ENCODE data around the gene ARHGAP12.

Gene ARHGAP12

DNA sequence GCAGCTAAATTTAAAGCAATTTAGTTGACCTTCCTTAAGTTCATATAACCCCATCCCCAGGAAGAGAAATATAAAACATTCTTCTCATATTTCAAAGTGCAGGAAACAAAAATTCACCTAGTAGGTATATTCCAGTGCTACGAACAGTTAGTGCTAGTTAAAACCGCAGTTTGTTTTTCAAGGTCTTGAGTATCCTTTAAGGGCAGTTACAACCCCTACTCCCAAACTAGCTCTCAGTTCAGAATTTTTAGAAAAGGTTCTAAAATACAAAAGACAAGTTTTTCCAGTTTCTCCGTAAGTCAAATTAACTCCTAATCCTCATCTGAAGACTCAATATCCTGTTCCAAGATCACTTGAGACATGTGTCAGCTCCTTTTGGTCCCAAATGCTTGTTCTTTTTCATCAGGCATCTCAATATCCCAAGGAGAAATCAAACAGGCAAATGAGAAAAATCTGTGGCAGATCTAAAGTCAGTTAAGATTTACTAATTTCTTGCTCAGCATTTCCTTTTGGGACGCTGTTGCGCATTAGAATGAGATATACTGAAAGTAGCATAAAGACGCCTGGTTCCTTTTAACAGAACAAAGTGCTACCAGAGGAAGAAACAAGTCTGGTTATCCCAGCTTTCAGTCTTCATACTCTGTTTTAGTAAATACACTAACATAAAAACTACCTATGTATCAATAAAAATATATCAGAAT, 51.8 kb downstream of the ARHGAP12 start:
- DNase-seq = peak in 1 of 2 donors; percentile 33

DNA sequence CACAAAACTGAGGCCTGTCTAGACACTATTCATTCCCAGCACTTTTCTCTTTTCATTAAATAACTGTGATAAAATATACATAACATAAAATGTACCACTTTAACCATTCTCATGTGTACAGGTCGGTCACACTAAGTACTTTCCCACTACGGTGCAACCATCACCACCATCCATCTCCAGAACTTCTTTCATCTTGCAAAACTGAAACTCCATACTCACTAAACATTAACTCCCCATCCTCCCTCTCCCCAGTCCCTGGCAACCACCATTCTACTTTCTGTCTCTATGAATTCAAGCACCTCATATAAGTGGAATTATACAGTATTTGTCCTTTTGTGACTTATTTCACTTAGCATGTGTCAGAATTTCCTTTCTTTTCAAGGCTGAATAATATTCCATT, 53.0 kb downstream of the ARHGAP12 start:
- no peak for DNase-seq

DNA sequence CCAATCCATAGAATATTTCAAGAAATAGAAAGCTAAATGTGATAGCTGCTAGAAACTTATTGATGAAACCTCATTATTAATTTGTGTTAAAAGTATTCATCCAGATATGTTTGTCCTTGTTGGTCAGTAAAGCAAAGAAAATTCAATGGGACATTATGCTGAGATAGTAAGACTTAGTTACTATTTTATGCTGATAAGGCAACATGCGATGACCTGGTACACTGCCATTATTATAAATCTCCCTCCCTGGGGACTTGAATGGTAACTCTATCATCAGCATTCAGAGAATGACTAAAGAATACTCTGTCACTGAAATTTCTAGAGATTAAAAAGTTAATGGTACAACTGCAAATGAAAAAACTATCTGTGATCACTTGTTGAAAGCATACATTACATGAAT, 54.9 kb downstream of the ARHGAP12 start:
- no peak for DNase-seq

DNA sequence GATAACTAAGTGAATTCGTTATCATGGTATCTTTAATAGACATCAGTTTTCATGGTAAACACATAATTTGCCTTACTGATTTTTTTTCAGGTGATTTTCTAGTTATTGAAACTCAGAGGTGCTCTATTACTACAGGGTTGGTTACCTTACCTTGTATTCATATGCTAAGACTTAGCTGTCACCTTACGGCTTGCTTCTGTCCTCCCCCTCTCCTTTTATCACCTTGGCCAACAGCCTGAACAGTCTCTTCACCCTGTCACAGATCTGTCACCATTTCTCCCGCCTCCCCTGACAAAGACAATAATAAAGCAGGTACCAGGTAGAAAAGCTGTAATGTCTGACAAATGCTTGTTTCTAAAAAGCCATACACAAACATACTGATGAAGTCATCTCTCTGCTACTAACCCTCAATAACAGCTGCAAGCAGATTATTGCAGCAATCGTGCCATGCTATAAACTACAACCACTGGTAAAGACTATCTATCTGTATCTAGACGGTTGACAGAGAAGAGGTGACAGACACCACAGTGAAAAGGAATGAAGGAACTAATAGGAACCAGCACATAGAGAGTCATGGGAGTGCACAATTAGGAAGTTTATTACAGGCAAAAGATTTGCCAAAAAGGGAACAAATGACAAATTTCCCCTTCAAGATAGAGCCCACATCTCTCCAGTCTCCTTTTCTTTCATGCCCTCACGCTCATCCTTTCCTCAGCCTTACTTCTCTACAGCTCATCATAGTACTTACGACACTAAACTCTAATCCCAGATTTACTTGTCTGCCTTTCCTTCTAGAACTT, 57.2 kb downstream of the ARHGAP12 start:
- DNase-seq = no peak

DNA sequence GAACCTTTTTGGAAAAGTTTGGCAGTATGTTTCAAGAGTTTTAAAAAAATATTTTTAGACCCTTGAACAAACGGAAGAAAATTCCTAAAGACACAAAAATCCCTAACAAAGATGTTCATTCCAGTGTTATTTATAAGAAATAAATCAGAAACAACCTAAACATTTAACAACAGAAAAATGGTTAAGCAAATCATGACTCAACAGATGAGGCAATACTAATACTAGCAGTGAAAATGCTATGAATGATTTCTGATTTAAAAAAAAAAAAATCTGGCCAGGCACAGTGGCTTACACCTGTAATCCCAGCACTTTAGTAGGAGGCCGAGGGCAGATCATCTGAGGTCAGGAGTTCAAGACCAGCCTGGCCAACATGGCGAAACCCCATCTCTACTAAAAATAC, 61.0 kb downstream of the ARHGAP12 start:
- no peak for DNase-seq

DNA sequence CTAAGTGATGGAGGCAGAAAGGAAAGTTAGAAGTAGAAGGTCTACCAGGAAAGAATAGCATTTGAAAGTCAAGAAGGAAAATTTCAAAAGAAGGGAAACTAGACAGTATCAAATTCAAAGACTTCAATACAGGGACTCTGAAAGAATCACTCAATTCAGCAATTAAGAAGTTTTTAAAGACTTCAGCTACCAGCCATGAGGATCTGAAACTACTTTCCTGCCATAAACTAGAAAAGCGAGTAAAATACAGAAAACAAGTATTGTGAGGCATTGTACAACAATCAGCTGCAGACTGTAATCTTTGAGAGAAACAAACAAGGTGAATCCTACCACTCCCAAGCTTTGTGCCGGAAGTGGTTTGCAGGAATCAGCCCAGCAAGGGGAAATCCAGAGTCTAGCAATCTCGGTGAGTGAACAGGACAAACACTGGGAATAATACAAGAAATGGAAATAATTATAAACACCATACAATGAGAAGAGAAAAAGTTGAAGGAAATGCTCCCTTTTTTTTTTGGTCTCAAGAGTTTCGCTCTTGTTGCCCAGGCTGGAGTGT, 62.4 kb downstream of the ARHGAP12 start:
- DNase-seq = no peak

DNA sequence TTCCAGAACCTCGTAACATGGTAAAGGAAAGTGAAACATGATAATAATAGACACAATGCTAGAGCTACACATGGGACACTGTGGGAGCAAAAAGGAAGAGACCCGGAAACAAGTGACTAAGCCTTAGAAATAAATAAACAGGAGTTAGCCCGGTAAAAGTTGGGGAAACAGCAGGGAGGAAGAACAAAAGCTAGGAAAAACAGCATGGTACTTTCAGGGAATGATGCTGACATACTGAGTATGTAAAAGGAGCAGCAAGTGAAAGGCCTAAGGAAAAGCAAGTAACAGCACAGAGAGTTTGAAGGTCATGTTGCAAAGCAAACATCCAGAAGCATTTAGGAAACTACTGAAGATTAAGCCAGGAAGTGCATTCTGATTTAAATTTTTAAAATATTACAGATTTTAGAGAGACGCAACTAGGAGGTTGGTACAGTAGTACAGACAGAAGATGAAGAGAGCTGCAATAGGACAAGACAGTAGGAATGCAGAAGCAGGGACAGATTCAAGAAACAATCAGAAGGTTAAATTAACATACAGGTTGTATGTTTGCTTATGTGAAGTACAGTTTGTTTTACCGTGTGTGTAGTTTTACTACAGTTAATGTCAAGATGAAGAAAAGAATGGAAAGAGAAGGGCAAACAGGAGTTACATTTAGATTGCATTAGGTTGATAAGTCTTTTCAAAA, 63.7 kb downstream of the ARHGAP12 start:
- no peak for DNase-seq

DNA sequence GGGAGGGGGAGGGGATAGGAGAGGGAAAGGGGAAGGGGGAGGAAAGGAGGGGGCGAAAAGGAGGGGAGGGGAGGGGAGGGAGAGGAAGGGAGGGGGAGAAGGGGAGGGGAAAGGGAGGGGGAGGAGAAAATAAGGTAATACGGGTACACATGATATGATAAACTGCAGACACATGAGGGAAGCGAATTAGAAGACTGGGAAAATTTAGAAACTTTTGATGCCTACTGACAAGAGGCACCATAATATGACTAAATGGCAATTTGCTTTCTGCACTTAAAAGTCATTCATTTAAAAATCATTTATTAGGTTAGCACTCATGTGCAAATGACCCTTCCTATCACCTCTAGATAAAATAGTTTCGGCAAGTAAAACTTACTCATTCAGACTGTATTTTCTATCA, 73.6 kb downstream of the ARHGAP12 start:
- no peak for DNase-seq

DNA sequence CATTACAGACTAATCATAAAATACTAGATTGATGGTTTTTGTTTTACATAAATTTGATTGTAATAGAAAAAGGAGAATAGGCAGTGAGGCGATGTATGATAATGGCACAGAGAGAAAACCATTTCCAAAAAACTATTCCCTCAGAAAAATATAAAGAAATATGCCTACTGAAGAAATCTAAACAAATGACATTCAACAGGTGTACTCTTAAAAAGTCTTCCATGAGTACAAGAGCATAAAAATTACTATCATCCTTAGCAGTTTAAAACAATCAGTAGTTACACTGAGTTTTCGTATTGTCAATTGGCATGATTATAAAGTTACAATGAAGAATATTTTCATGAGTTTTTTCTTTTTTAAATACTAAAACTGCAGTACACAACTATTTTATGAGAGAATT, 75.0 kb downstream of the ARHGAP12 start:
- no peak for DNase-seq

DNA sequence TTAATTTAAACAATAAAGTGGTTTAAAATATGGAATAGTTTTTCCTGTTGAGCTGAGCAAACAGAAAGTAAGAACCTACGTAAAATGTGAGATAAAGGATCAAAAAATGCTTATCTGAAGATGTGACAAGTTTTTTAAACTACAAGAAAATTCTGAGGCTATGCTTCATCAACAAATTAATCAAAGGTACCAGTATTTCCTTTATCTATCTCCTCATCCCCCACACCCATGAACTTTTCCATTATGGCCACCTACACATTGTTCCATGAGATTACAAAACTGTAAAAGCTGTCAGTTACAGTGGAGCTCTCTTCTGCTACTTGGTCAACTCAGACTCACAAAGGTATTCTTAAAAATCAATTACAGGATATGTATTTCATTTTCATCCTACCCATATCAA, 77.4 kb downstream of the ARHGAP12 start:
- DNase-seq = no peak

DNA sequence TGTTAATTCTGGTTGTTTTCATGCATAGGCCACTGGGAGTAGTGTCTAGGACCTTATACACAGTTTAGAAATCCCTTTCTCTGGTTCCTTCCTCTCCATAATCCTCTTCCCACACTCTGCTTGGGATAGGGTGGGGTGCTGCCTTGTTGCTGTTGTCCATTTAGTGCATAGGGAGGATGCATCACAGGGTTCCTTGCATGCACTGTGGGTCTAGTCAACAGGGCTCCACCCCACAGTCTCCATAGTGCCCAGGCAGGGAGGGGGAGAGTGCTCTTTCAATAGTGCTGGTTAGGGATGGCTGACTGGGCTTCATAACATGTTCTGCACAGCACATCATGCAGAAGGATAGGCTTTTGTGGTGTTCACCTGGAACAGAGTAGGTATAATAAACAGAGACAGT, 81.1 kb downstream of the ARHGAP12 start:
- no peak for DNase-seq

DNA sequence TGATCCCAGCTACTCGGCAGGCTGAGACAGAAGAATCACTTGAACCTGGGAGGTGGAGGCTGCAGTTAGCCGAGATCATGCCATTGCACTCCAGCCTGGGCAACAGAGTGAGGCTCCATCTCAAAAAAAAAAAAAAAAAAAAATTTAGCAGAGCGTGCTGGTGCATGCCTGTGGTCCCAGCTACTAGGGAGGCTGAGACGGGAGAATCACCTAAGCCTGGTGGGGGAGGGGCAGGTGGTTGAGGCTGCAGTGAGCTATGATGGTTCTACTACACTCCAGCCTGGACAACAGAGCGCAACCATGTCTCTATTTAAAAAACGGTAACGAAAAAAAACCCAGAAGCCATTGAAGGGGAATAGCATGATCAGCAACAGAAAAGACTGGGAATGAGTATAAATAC, 89.9 kb downstream of the ARHGAP12 start:
- DNase-seq = no peak

DNA sequence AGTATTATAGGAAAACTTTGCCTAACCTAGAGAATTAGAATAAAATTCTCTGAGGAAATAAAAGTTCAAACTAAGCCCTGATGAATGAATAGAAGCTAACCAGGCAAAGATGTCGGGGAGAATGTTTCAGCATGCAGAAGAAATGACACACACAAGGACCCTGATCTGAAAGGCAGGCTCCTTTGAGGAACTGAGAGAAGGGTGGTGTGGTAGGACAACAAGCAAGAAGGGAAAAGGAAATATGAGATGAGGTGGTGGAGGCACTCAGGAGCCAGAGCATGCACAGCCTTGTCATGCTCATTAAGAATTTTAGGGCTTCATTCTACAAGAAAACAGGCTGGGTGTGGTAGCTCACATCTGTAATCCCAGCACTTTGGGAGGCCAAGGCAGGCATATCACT, 90.6 kb downstream of the ARHGAP12 start:
- DNase-seq = no peak

DNA sequence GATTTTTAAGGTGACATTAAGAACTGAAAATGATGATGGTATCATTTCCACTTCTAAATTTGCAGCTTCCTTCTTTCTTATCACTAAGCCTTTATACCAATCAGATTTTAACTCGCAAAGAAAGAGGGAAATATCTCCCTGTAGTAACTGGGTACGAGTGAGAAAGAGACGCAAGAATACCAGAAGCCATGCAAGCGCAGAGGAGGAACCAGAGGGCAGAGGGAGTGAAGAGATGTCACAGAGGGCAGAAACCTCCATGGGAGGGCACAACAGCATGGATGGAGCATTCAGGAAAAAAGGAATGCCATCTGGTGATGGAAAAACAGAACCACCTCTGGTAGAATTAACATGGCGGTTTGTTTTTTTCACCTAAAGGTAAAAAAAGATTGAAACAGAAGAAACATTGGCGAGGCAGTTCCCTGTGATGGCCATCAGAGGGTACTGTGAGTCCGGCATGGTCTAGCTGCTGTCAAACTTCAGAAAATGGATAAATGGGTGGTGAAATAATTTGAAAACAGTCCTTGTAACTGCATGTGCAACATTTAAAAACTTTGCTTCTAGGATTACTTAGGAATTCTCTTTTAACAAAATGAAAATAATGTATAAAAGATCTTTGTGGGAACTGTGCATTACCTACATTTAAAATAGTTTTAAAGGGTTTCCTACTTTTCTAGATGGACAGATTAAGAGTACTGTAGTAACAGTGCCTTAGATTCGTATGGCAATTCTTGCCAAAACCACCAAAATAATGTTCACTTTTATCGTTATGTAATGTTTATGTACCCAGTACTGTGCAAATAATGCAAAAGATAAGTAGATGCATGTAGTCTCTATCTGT, 91.8 kb downstream of the ARHGAP12 start:
- no peak for DNase-seq

DNA sequence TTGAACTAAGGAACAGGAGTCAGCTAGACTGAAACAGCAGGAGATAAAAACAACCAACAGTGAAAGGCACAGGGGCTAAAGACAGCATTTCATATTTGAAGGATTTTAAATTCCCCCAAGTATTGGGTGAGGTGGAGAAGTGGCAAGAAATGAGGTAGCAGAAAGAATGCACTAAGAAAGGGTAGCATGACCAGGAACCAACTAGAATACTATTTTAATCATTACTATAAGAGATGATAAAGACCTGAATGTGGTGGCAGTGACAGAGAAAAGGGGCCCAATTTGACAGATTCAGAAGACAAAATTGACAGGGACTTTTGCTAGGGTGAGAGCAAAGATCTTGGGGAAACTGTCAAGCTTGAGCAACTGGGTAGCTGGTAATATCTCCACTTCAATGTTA, 94.9 kb downstream of the ARHGAP12 start:
- DNase-seq = no peak

DNA sequence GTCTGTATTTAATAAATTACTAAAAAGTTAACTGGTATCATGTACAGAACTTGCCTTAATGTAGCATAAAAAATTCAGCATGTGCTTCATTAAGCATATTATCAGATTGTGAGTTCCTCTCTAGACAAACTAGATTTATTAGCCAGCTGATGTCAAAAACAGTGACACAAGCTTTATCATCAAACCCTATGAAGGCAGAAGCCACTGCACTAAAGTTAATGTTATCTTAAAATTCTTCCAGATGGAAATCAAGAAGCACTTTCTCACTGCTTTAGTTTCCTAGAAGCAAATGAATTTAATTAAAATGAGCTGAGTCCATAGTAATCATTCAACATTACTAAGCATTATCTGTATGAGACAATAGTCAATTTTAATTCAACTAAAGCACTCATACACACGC, 96.4 kb downstream of the ARHGAP12 start:
- DNase-seq = no peak

DNA sequence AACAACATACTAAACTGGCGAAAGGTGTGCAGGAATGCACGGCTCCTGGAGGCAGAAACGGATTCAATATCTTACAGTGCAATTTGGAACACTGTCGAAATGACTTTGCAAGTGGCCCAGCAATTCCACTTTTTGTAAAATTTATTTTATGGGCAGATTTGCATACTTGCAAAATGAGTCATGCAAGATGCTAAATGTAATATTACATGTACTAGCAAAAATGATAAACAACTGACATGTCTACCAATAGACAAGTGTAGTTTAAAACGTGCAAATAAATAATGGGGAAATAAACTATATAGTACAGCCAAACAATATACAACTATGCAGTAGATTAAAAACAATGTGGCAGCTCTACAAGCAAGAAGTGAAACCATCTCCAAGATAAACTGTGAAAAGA, 97.7 kb downstream of the ARHGAP12 start:
- no peak for DNase-seq

DNA sequence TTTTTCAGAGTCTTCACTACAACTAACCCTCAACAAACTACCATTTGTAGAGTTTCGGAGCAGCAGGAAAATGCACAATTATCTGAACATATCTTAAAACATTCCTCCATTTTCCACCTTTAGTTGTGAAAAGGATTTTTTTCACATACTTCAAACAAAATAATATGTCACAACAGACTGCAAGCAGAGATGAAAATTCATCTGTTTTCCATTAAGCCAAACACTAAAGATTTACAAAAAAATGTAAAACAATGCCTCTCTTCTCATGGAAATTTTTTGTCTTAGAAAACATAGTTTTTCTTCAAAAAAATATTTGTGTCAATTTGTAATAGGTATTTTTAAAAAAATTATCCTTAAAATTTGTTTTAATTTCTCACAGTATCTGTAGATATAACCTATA, 98.9 kb downstream of the ARHGAP12 start:
- no peak for DNase-seq

DNA sequence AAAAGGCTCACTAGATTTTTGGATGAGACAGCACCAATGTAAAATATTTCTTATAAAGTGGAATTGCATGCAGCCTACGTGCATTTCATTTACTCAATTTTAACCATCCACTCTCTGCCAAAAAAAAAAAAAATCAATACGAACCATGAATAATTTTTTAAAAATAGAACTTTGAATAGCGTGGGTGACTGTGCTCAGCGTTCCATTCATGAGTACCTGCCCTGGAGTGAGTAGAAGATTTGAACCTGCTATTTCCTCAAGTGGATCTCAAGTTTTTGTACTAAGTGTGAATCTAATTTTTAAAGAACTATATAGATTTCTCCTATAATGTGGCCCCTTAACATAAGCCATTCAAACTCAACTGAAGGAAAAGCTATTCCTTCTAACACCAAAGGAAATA, 105.3 kb downstream of the ARHGAP12 start:
- no peak for DNase-seq

DNA sequence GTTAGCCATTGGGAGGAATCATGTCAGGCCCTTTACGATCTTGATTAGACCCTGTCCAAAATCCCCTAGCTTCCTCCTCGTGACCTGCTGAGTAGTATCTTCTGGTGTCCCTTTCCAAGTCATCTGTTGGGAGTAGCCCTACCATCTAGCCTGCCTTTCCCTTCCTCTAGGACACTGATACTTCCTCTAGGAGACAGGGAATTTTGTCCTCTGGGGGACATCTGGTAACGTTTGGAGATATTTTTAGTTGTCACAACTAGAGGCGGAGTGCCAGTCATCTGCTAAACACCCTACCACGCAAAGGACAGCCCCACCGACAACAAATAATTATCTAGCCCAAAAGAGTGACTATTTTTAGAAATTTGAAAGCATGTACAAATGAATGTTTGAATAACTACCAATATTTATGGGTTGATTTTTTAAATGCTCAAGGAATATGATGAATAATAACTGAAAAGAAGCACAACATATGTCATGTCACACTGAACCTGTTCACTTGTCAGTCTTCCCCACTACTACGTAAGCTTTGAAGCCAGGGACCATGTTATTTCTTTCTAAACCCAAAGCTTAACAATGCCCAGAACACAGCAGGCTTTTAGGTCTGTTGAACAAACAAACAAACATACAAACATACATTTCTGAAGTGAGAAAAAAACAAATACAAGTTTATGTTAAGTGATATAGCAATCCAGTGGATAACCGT, 105.9 kb downstream of the ARHGAP12 start:
- no peak for DNase-seq

DNA sequence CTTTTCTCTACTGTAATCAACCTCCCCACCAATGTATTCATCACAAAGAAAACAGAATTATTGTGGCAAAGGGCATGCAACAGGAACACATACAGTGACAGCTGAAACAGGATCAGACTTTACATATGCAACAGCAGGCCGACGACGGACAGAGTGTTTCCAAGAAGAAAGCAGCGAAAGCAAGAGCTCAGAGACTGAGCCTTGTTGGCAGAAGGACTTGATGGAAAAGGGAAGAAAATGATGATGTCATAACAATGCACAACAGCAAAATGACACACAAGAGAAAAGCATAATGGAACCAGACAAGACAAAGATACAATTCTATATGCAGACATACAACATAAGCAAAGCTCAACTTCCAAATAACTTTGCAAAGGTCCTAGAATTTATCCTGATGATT, 106.5 kb downstream of the ARHGAP12 start:
- DNase-seq = no peak

DNA sequence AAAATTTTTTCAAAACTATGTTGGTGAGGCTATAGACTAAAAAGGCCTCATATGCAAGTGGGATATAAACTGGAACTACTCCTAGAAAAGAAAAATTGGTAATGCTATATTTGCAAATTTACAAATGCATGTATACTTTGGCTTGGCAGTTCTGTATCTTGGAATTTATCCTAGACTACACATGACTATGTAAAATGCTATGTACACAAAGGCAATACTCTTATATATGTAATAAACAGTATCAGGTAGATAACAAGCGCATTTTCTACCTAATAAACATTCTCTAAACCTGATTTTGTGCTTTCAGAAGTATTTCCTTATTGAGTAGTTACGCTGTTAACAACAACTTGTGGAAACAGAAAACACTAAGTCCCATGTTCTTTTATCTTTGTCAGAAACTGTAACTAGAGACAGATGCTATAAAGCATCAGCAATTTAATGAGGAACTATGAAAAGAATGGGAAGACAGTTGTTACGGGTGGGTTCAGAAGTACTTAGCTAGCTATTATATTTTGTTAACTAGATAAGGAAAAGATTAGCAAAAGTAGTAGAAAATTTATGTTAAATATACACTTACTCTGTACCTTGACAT, 107.8 kb downstream of the ARHGAP12 start:
- no peak for DNase-seq
